Fibroblast of mammary gland (primary cell): Measurements from ENCODE around the gene PCCB.

Experiments
- DNase-seq: peaks from one replicate; pipeline ENCODE4 v3.0.0-alpha.2; 2010; ENCODE audit warnings: low read depth
- H3K4me3 ChIP-seq: 2 replicates; pipeline ENCODE4 v1.5.1; 2011; ENCODE audit warnings: low read depth, mild to moderate bottlenecking, low read length, moderate library complexity; ENCODE audit not compliant: control insufficient read depth
- CTCF ChIP-seq: conservative IDR thresholded peaks from 2 replicates; pipeline ENCODE4 v1.5.1; 2011; ENCODE audit warnings: low read depth, low read length, inconsistent platforms; ENCODE audit not compliant: control insufficient read depth, insufficient read depth

The PCCB gene

GRCh38 chr3:136236109-136236508 is 14.0 kb upstream of the PCCB start:
- no peak overlapping the region for H3K4me3 ChIP-seq
- DNase-seq, result no peak
- TF ChIP-seq CTCF, result no peak

GRCh38 chr3:136237103-136237502 is 13.0 kb upstream of the PCCB start:
- no peak for TF ChIP-seq CTCF
- no peak for DNase-seq
- no peak overlapping the region for H3K4me3 ChIP-seq

- H3K4me3 ChIP-seq, result no peak overlapping the region
- no peak for TF ChIP-seq CTCF
- DNase-seq, result no peak
These were observed 12.0 kb upstream of the PCCB start for GRCh38 chr3:136237961-136238649.

- no peak overlapping the region for H3K4me3 ChIP-seq
- no peak for DNase-seq
- TF ChIP-seq CTCF, result no peak
These were observed 11.0 kb upstream of the PCCB start for GRCh38 chr3:136239094-136239493.

GRCh38 chr3:136245691-136246090 is 4.4 kb upstream of the PCCB start:
- no peak for TF ChIP-seq CTCF
- H3K4me3 ChIP-seq, result no peak overlapping the region
- no peak for DNase-seq

- no peak overlapping the region for H3K4me3 ChIP-seq
- no peak for DNase-seq
- TF ChIP-seq CTCF, result no peak
These were observed 2.7 kb upstream of the PCCB start for GRCh38 chr3:136247436-136247835.
